Measurements from ENCODE around the gene MRPL21.

DNA sequence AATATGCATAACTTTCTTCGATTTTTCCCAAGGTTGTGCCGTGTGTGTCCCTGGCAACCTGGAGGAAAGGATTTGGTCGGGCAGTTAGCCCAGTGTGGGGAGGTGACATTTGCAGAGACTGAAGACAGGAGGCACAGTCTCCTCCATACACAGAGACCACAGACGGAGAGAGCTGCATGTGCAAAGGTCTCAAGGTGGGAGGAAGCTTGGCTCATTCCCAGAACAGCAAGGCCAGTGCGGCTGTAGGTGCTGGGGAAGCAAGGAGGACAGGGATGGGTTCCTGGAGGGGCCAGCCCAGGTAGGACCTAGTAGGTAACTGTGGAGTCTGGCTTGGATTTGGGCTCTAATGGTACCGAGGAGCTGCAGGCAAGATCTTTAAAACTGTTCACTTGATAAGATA, 41.2 kb downstream of the MRPL21 start:
- TF ChIP-seq CTCF (IDR thresholded peaks at IDR 0.05; ENCODE audit: low read depth, low read length, poor library complexity, severe bottlenecking) (no peak), EZH2phosphoT487 (IDR thresholded peaks at IDR 0.05; ENCODE audit: borderline replicate concordance, low read length) (no peak)

Data from DOHH2 (cell line).